ENCODE data around the gene PCCA. TPM values are rescaled to one million over a fixed set of nuclear protein-coding genes. Genes with fewer than 3 reads are reported as not detected.
A peak's percentile ranks its signal among the peaks of the same experiment; 100 is the strongest.
"Not testable (repeated sequence)": the region's sequence is repeated elsewhere in the genome, so short reads cannot be mapped to it uniquely, and the experiment has no call there.

Gene PCCA
- total and polyA plus RNA-seq, 3 experiments from 2014 or later, result 6.1 to 9.5 (median 6.2) TPM

DNA sequence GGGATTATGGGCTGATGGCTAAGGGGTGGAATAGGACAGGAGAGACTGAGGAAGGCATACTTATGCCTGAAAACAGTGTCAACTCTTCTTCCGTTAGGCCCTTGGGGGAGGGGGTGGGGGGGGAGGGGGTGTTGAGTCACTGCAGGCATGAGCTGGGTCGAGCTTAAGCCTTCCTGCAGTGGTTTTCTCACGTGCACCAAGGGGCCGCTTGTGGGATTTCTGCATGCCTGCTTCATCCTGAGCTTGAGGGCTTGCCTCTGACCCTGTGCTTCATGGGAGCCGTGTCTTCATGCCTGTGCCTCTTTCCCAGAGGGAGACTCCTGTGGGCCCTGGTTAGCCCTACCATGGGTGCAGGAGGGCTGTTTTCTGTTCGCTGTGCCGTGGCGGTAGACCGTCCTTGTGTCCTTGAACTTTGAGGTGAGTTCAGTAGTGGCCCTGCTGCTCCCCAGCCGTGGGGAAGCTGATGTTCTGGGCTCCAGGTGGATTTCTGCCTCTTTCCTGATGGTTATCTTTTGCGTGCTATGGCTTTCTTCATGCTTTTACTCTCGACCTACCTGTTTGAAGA, 186.1 kb downstream of the PCCA start:
- no peak overlapping the region for H3K27ac Mint-ChIP-seq
- ChIA-PET CTCF (no interaction called here), POLR2A (no interaction called here)
- Histone ChIP-seq H3K9me3 (ENCODE audit: low read length) (no peaks in the 10 kb centered on the region), H3K27me3 (ENCODE audit: insufficient read depth, low read length, poor library complexity, severe bottlenecking) (no peaks in the 10 kb centered on the region), H3K4me1 (ENCODE audit: insufficient read depth, low read length) (no peaks in the 10 kb centered on the region), H3K36me3 (ENCODE audit: insufficient read depth, low read length) (no peaks in the 10 kb centered on the region), H3K27ac (ENCODE audit: low read depth, low read length) (no peak overlapping the region), H3K4me3 (ENCODE audit: low read length) (no peak overlapping the region)
- peaks cover 9 to 17% (median 10%) of the 10 kb centered on the region in 3 donors for H3K36me3 Mint-ChIP-seq
- no peaks in the 10 kb centered on the region for H3K9me3 Mint-ChIP-seq
- no peak overlapping the region for H3K4me3 Mint-ChIP-seq
- no peaks in the 10 kb centered on the region for H3K27me3 Mint-ChIP-seq
- DNase-seq, result no peak
- no peaks in the 10 kb centered on the region for H3K4me1 Mint-ChIP-seq

DNA sequence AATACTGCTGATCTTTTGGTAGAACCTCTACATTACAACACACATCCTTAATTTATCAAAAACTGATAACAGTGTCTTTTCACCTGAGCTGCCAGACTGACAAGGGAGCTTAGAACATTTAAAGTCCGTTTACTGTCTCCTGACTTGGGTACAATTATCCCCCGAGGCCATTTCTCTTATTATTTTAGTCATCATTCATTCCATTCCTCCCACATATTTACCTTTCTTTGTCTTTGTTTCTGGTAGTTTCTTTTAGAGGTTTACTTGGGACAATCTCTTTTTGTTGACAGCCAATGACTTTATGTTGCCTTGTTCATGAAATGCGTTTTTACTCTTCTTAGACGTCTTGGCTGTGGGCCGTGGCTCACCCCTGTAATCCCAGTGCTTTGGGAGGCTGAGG, 186.9 kb downstream of the PCCA start:
- H3K4me1 Mint-ChIP-seq, result no peaks in the 10 kb centered on the region
- no peaks in the 10 kb centered on the region for H3K9me3 Mint-ChIP-seq
- Histone ChIP-seq H3K4me3 (ENCODE audit: low read length) (no peak overlapping the region), H3K36me3 (ENCODE audit: insufficient read depth, low read length) (no peaks in the 10 kb centered on the region), H3K27ac (ENCODE audit: low read depth, low read length) (no peak overlapping the region), H3K9me3 (ENCODE audit: low read length) (no peaks in the 10 kb centered on the region), H3K27me3 (ENCODE audit: insufficient read depth, low read length, poor library complexity, severe bottlenecking) (no peaks in the 10 kb centered on the region), H3K4me1 (ENCODE audit: insufficient read depth, low read length) (no peaks in the 10 kb centered on the region)
- CTCF ChIA-PET, result no interaction called here
- no peak overlapping the region for H3K4me3 Mint-ChIP-seq
- POLR2A ChIA-PET, result no interaction called here
- DNase-seq, result no peak
- no peaks in the 10 kb centered on the region for H3K27me3 Mint-ChIP-seq
- peak overlapping the region in 1 of 8 donors; percentile 24 for H3K27ac Mint-ChIP-seq
- peaks cover 12 to 21% (median 16%) of the 10 kb centered on the region in 3 donors for H3K36me3 Mint-ChIP-seq

DNA sequence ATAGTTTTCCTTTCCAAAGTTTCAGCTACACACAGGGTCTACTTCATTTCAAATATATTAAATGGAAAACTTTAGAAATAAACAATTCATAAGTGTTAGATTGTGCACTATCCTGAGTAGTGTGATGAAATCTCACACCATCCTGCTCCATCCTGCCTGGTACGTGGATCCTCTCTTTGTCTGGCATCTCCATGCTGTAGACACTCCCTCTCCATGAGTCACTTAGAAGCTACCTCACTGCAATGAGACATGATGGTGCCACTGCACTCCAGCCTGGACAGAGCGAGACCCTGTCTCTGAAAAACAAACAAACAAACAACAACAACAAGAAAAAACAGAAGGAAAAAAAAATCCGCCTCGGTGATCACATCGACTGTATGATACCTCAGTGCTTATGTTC, 191.8 kb downstream of the PCCA start:
- ChIA-PET CTCF (no interaction called here), POLR2A (interaction anchor here (0.5 kb wide), 1 partner anchor 59 kb away, joined by 8 read pairs; no protein-coding TSS in a partner anchor)
- Histone ChIP-seq H3K4me1 (ENCODE audit: insufficient read depth, low read length) (no peaks in the 10 kb centered on the region), H3K9me3 (ENCODE audit: low read length) (no peaks in the 10 kb centered on the region), H3K27me3 (ENCODE audit: insufficient read depth, low read length, poor library complexity, severe bottlenecking) (no peaks in the 10 kb centered on the region), H3K4me3 (ENCODE audit: low read length) (no peak overlapping the region), H3K27ac (ENCODE audit: low read depth, low read length) (no peak overlapping the region), H3K36me3 (ENCODE audit: insufficient read depth, low read length) (no peaks in the 10 kb centered on the region)
- no peak for DNase-seq
- no peaks in the 10 kb centered on the region for H3K9me3 Mint-ChIP-seq
- no peaks in the 10 kb centered on the region for H3K4me1 Mint-ChIP-seq
- no peak overlapping the region for H3K4me3 Mint-ChIP-seq
- peaks cover 13 to 17% (median 14%) of the 10 kb centered on the region in 3 donors for H3K36me3 Mint-ChIP-seq
- no peak overlapping the region for H3K27ac Mint-ChIP-seq
- no peaks in the 10 kb centered on the region for H3K27me3 Mint-ChIP-seq

DNA sequence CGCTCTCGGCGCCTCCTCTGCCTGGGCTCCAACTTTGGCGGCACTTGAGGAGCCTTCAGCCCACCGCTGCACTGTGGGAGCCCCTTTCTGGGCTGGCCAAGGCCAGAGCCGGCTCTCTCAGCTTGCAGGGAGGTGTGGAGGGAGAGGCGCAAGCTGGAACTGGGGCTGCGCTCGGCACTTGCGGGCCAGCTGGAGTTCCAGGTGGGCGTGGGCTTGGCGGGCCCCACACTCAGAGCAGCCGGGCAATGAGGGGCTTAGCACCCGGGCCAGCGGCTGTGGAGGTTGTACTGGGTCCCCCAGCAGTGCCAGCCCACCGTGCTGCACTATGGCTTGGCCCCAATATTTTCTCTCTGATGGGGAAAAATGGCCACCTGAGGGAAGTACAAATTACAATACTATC, 193.4 kb downstream of the PCCA start:
- H3K4me1 ChIP-seq (ENCODE audit: insufficient read depth, low read length); H3K27me3 ChIP-seq (ENCODE audit: insufficient read depth, low read length, poor library complexity, severe bottlenecking); H3K27ac ChIP-seq (ENCODE audit: low read depth, low read length); H3K27me3 Mint-ChIP-seq; CTCF ChIA-PET; H3K27ac Mint-ChIP-seq; H3K4me3 Mint-ChIP-seq; POLR2A ChIA-PET; DNase-seq; H3K36me3 ChIP-seq (ENCODE audit: insufficient read depth, low read length); H3K4me1 Mint-ChIP-seq; H3K9me3 ChIP-seq (ENCODE audit: low read length); H3K9me3 Mint-ChIP-seq; H3K4me3 ChIP-seq (ENCODE audit: low read length): not testable (repeated sequence)
- H3K36me3 Mint-ChIP-seq, result peaks cover 10 to 14% (median 11%) of the 10 kb centered on the region in 3 donors

DNA sequence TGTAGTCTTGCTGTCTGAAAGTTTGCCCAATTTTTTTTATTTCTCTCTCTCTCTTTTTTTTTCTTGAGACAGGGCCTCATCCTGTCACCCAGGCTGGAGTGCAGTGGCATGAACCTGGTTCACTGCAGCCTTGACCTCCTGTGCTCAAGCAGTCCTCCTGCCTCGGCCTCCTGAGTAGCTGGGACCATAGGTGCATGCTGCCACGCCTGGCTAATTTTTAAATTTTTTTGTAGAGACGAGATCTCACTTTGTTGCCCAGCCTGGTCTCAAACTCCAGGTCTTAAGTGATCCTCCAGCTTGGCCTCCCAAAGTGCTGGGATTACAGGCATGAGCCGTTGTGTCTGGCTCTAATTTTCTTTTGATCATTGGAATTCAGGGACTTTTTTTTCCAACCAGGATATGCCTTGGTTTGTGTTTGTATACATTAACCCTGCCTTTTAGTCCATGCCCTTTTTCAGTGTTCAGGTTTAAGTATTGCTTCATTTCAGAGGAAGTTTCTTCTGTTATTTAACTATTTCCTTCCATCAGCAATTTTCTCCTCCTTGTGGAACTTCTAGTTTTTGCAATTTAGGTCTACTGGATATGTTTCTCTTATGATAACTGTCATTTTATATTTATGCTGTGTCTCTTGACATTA, 201.4 kb downstream of the PCCA start:
- Mint-ChIP-seq H3K27ac (no peak overlapping the region), H3K4me1 (no peaks in the 10 kb centered on the region), H3K4me3 (no peak overlapping the region), H3K27me3 (no peaks in the 10 kb centered on the region), H3K36me3 (peaks cover 7 to 9% (median 8%) of the 10 kb centered on the region in 3 donors), H3K9me3 (no peaks in the 10 kb centered on the region)
- Histone ChIP-seq H3K36me3 (ENCODE audit: insufficient read depth, low read length) (no peaks in the 10 kb centered on the region), H3K9me3 (ENCODE audit: low read length) (no peaks in the 10 kb centered on the region), H3K27me3 (ENCODE audit: insufficient read depth, low read length, poor library complexity, severe bottlenecking) (no peaks in the 10 kb centered on the region), H3K4me3 (ENCODE audit: low read length) (no peak overlapping the region), H3K4me1 (ENCODE audit: insufficient read depth, low read length) (no peaks in the 10 kb centered on the region), H3K27ac (ENCODE audit: low read depth, low read length) (no peak overlapping the region)
- ChIA-PET CTCF (no interaction called here), POLR2A (no interaction called here)
- DNase-seq, result no peak

DNA sequence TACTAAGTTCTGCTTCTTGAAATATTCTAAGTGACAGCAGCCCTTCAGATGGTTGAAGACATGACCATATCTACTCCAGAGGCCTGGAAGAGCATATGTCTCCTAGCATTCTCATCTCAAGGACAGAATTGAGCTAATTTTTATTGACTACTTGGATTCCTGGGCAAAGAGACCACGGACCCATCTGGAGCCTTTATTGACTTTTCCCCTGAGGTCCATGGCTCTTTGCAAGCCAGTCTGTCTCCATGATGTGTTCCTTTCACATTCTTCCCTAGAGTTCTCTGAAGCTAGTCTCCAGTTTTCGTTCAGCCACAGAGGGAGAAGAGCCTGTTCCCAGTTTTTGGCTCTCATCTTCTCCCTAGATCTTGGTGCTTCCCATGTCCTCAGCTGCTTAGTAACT, 202.7 kb downstream of the PCCA start:
- no peak overlapping the region for H3K4me3 ChIP-seq (ENCODE audit: low read length)
- Mint-ChIP-seq H3K36me3 (peaks cover 7 to 9% (median 8%) of the 10 kb centered on the region in 3 donors), H3K9me3 (no peaks in the 10 kb centered on the region), H3K27ac (peak overlapping the region in 1 of 8 donors; percentile 48), H3K27me3 (no peaks in the 10 kb centered on the region), H3K4me1 (no peaks in the 10 kb centered on the region), H3K4me3 (no peak overlapping the region)
- no peak for DNase-seq
- POLR2A ChIA-PET, result no interaction called here
- CTCF ChIA-PET, result no interaction called here
- no peaks in the 10 kb centered on the region for H3K36me3 ChIP-seq (ENCODE audit: insufficient read depth, low read length)
- H3K9me3 ChIP-seq (ENCODE audit: low read length), result no peaks in the 10 kb centered on the region
- H3K27ac ChIP-seq (ENCODE audit: low read depth, low read length), result no peak overlapping the region
- H3K4me1 ChIP-seq (ENCODE audit: insufficient read depth, low read length), result no peaks in the 10 kb centered on the region
- no peaks in the 10 kb centered on the region for H3K27me3 ChIP-seq (ENCODE audit: insufficient read depth, low read length, poor library complexity, severe bottlenecking)

DNA sequence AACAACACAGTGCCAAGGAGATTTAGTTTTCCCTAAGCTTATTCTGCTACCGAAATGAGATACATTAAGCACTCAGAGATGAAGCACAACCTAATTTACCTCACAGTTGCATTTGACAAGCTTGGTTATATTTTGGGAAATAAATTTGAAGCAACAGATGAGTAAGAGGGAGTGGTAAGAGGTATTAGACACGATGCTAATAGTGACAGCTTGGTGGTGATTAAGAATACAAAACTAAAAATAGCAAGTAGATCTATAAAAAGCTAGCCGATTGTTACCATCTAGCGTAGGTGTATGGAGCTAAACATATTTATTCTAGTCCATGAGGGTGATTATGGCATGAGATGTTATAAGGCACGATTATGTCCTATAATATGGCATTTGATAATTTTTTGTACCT, 208.5 kb downstream of the PCCA start:
- POLR2A ChIA-PET, result no interaction called here

DNA sequence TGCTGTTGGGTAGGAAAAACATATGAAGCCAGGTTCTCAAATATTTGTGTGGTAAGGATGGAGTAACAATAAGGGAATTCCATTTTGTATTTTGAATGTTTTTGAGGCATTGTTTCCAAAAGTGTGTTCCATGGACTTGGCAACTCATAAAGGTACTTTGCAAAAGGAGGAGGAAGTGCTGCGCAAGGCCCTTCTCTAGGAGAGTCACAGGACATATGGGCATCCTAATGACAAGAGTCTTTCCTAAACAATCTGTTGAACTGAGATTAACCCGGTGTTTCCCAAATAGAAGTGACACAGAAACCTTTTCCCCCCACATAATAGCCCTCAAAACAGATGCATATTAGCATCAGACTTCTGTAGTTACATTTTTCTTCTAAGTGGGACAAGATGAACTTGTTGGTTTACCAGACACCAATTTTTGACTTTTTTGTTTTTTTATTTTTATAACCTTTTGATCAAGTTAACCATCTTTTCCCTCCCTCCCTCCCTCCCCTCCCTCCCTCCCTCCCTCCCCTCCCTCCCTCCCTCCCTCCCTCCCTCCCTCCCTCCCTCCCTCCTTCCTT, 209.3 kb downstream of the PCCA start:
- Histone ChIP-seq H3K36me3 (ENCODE audit: insufficient read depth, low read length) (no peaks in the 10 kb centered on the region), H3K4me3 (ENCODE audit: low read length) (no peak overlapping the region), H3K9me3 (ENCODE audit: low read length) (no peaks in the 10 kb centered on the region), H3K27ac (ENCODE audit: low read depth, low read length) (no peak overlapping the region), H3K4me1 (ENCODE audit: insufficient read depth, low read length) (no peaks in the 10 kb centered on the region), H3K27me3 (ENCODE audit: insufficient read depth, low read length, poor library complexity, severe bottlenecking) (no peaks in the 10 kb centered on the region)
- H3K9me3 Mint-ChIP-seq, result peaks cover 0 to 5% (median 0%) of the 10 kb centered on the region in 5 donors
- ChIA-PET CTCF (no interaction called here), POLR2A (no interaction called here)
- no peak for DNase-seq
- no peaks in the 10 kb centered on the region for H3K27me3 Mint-ChIP-seq
- no peak overlapping the region for H3K4me3 Mint-ChIP-seq
- peaks cover 0 to 3% (median 3%) of the 10 kb centered on the region in 3 donors for H3K4me1 Mint-ChIP-seq
- no peak overlapping the region for H3K27ac Mint-ChIP-seq
- peaks cover 0 to 24% (median 9%) of the 10 kb centered on the region in 3 donors for H3K36me3 Mint-ChIP-seq

More for the DNA sequence above, 208.5 kb downstream of the PCCA start:
- no peaks in the 10 kb centered on the region for H3K4me1 ChIP-seq (ENCODE audit: insufficient read depth, low read length)
- CTCF ChIA-PET, result no interaction called here
- no peaks in the 10 kb centered on the region for H3K9me3 ChIP-seq (ENCODE audit: low read length)
- no peak overlapping the region for H3K4me3 ChIP-seq (ENCODE audit: low read length)
- H3K4me1 Mint-ChIP-seq, result peaks cover 0 to 3% (median 3%) of the 10 kb centered on the region in 3 donors
- H3K36me3 ChIP-seq (ENCODE audit: insufficient read depth, low read length), result no peaks in the 10 kb centered on the region
- H3K9me3 Mint-ChIP-seq, result peaks cover 0 to 5% (median 0%) of the 10 kb centered on the region in 5 donors
- no peak for DNase-seq
- H3K27me3 Mint-ChIP-seq, result no peaks in the 10 kb centered on the region
- H3K27me3 ChIP-seq (ENCODE audit: insufficient read depth, low read length, poor library complexity, severe bottlenecking), result no peaks in the 10 kb centered on the region
- no peak overlapping the region for H3K4me3 Mint-ChIP-seq
- H3K27ac Mint-ChIP-seq, result no peak overlapping the region
- H3K36me3 Mint-ChIP-seq, result peaks cover 0 to 19% (median 5%) of the 10 kb centered on the region in 3 donors
- no peak overlapping the region for H3K27ac ChIP-seq (ENCODE audit: low read depth, low read length)
